Keratinocyte (primary cell): ENCODE results near the gene PSMB10. TPM values are rescaled to one million over a fixed set of nuclear protein-coding genes. Genes with fewer than 3 reads are reported as not detected.

Source experiments
- DNase-seq: peaks from one replicate; pipeline ENCODE4 v3.0.0-alpha.2; 2011; ENCODE audit warnings: low read depth, missing footprints, low spot score
- FAIRE-seq: peaks from 2 replicates; lab custom pipeline; 2011; peaks lifted over from hg19 to GRCh38; lab: Jason Lieb, UNC
- H2AFZ ChIP-seq: 2 replicates; pipeline ENCODE4 v1.6.0; 2012; ENCODE audit warnings: low read length, control low read depth, inconsistent platforms; ENCODE audit not compliant: control insufficient read depth
- H3K27ac ChIP-seq: 2 replicates; pipeline ENCODE4 v1.5.1; 2011; ENCODE audit warnings: low read length; ENCODE audit not compliant: control insufficient read depth, insufficient read depth
- H3K27me3 ChIP-seq: 3 replicates; pipeline ENCODE4 v1.6.0; 2011; ENCODE audit warnings: low read length; ENCODE audit not compliant: control insufficient read depth, insufficient read depth; ENCODE audit errors: extremely low read depth
- H3K36me3 ChIP-seq, 2 experiments: 2 replicates in 1 of 2; 3 replicates in 1 of 2; pipeline ENCODE4 v1.5.1; 2011; ENCODE audit warnings: low read length in 2 of 2, mild to moderate bottlenecking in 1 of 2; ENCODE audit not compliant: control insufficient read depth in 2 of 2, insufficient read depth in 2 of 2; ENCODE audit errors: extremely low read depth in 1 of 2
- H3K4me1 ChIP-seq: 3 replicates; pipeline ENCODE4 v1.5.1; 2011; ENCODE audit warnings: low read length; ENCODE audit not compliant: control insufficient read depth, insufficient read depth; ENCODE audit errors: extremely low read depth
- H3K4me2 ChIP-seq: 3 replicates; pipeline ENCODE4 v1.6.0; 2011; ENCODE audit warnings: low read depth, low read length; ENCODE audit not compliant: control insufficient read depth, insufficient read depth; ENCODE audit errors: extremely low read depth
- H3K4me3 ChIP-seq, 3 experiments: fragments of 200-600 bp in 1 of 3; sonication (generic) in 1 of 3; 2 replicates in 2 of 3; 3 replicates in 1 of 3; pipeline ENCODE4 v1.5.1; 2011 to 2016; ENCODE audit warnings: low read length in 3 of 3, mild to moderate bottlenecking in 3 of 3, control low read depth in 2 of 3, inconsistent platforms in 1 of 3, low read depth in 1 of 3, mixed read lengths in 1 of 3, mixed run types in 1 of 3, moderate library complexity in 1 of 3; ENCODE audit not compliant: control insufficient read depth in 2 of 3, insufficient read depth in 2 of 3; ENCODE audit errors: extremely low read depth in 1 of 3
- H3K79me2 ChIP-seq: 2 replicates; pipeline ENCODE4 v1.6.0; 2012; ENCODE audit warnings: low read length; ENCODE audit not compliant: control insufficient read depth, insufficient read depth
- H3K9ac ChIP-seq: 3 replicates; pipeline ENCODE4 v1.6.0; 2011; ENCODE audit warnings: low read length; ENCODE audit not compliant: control insufficient read depth, insufficient read depth; ENCODE audit errors: extremely low read depth
- H3K9me1 ChIP-seq: 3 replicates; pipeline ENCODE4 v1.6.0; 2011; ENCODE audit warnings: low read length; ENCODE audit not compliant: control insufficient read depth, insufficient read depth; ENCODE audit errors: extremely low read depth
- H3K9me3 ChIP-seq: 2 replicates; pipeline ENCODE4 v1.5.1; 2012; ENCODE audit warnings: low read depth, low read length; ENCODE audit not compliant: control insufficient read depth
- H4K20me1 ChIP-seq: 3 replicates; pipeline ENCODE4 v1.6.0; 2011; ENCODE audit warnings: low read length; ENCODE audit not compliant: control insufficient read depth, insufficient read depth; ENCODE audit errors: extremely low read depth
- EZH2 ChIP-seq: IDR thresholded peaks from one replicate; pipeline ENCODE4 v1.6.1; 2012; ENCODE audit warnings: inconsistent platforms, mild to moderate bottlenecking, low read length, moderate library complexity
- dilution Hi-C: fragments of 300-500 bp; cut with MboI; formaldehyde crosslinking; loops from one replicate; pipeline ENCODE4 v1.7.0; 2020; ENCODE audit warnings: low sequenced_read_pairs; ENCODE audit not compliant: extremely low pct_ligation_motif_present
- polyA plus RNA-seq, 5 experiments: library from polyadenylated mRNA; depleted of rRNA in 3 of 5; stranded (reverse) in 3 of 5; stranded (forward) in 1 of 5; unstranded in 1 of 5; fragments of >200 nt; gene quantifications; 1 replicate in 1 of 5; 2 replicates in 3 of 5; 3 replicates in 1 of 5; pipeline versions ENCODE4 v1.2.1 to v1.2.3, GENCODE V29; 2011 to 2012; ENCODE audit warnings: missing spikeins in 2 of 5, low read depth in 1 of 5, low replicate concordance in 1 of 5
- TF ChIP-seq, protein P1 (sequence below), 3 experiments: IDR thresholded peaks in 1 of 3; conservative IDR thresholded peaks in 1 of 3; optimal IDR thresholded peaks in 1 of 3; 2 replicates in 2 of 3; 3 replicates in 1 of 3; pipeline versions ENCODE3 to v1.5.1; 2011; ENCODE audit warnings: low read length in 3 of 3, mild to moderate bottlenecking in 3 of 3, moderate library complexity in 2 of 3, control low read depth in 1 of 3, inconsistent platforms in 1 of 3; ENCODE audit not compliant: insufficient read depth in 2 of 3; ENCODE audit errors: extremely low read depth in 1 of 3

The PSMB10 gene
- polyA plus RNA-seq, 1 donor (not counting 4 experiments of a cell fraction or from before 2014, with no cell fraction given): 11.1 TPM

DNA sequence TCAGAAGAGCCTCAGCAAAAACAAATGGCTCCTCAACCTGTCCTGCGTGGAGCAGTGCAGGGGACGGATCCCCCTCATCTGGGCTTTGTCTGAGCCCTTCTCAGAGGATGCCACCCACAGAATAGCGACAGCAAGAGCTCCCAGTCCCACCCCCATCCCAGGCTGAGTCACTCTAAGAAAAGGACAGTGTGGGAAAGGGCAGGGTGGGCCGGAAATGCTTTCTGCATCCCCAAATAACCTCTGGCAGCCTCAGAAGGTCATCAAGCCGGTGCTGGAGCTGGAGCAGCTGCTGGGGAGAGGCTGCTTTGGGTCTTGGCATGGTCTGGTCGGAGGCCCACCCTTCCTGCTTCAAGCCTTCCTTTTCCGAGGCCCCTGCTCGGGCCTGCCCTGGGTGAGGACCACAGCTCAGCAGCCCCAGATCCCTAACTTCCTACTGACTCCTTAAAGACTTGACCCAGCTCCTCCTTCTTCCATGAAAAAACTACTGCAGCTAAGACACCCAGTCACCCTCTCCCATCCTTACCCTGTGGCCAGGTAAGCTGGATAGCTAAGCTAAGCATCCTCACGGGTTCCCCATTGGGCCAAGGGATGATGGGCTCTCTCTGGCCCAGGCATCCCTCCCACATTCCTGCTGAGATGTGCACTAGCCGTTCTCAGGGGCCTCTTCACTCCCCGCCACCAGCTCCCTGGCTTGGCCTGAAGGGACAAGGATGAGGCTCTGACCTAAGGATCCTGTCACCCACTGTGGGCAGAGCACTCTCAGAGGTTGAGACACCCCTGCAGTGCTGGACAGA lies 23.1 kb upstream of the PSMB10 start:
- no peaks in the 10 kb centered on the region for H3K9me3 ChIP-seq
- peaks cover 9% of the 10 kb centered on the region for H3K9me1 ChIP-seq
- DNase-seq: no peak
- no peak overlapping the region for H3K27ac ChIP-seq
- dilution Hi-C loops: no loop called here
- peaks cover 29% of the 10 kb centered on the region for H3K79me2 ChIP-seq
- H3K36me3 ChIP-seq: peaks cover 40 to 58% of the 10 kb centered on the region in 2 experiments
- H3K9ac ChIP-seq: no peak overlapping the region
- H3K4me1 ChIP-seq: peaks cover 54% of the 10 kb centered on the region
- no peak overlapping the region for H3K4me3 ChIP-seq
- peak overlapping the region; percentile 3 for H3K4me2 ChIP-seq
- no peak for TF ChIP-seq EZH2
- TF ChIP-seq, protein P1, sequence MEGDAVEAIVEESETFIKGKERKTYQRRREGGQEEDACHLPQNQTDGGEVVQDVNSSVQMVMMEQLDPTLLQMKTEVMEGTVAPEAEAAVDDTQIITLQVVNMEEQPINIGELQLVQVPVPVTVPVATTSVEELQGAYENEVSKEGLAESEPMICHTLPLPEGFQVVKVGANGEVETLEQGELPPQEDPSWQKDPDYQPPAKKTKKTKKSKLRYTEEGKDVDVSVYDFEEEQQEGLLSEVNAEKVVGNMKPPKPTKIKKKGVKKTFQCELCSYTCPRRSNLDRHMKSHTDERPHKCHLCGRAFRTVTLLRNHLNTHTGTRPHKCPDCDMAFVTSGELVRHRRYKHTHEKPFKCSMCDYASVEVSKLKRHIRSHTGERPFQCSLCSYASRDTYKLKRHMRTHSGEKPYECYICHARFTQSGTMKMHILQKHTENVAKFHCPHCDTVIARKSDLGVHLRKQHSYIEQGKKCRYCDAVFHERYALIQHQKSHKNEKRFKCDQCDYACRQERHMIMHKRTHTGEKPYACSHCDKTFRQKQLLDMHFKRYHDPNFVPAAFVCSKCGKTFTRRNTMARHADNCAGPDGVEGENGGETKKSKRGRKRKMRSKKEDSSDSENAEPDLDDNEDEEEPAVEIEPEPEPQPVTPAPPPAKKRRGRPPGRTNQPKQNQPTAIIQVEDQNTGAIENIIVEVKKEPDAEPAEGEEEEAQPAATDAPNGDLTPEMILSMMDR (optimal IDR thresholded peaks at IDR 0.05 in 1 of 3, IDR thresholded peaks at IDR 0.05 in 1 of 3, conservative IDR thresholded peaks at IDR 0.05 in 1 of 3; ENCODE audit: extremely low read depth in 1 of 3, insufficient read depth in 2 of 3, low read length in 3 of 3): no peak
- no peaks in the 10 kb centered on the region for H3K27me3 ChIP-seq
- peaks cover 11% of the 10 kb centered on the region for H4K20me1 ChIP-seq
- FAIRE-seq: no peak
- no peak overlapping the region for H2AFZ ChIP-seq

- Histone ChIP-seq H3K9me1 (peaks cover 9% of the 10 kb centered on the region), H3K27ac (no peak overlapping the region), H3K79me2 (peaks cover 24% of the 10 kb centered on the region), H3K9ac (no peak overlapping the region), H3K27me3 (no peaks in the 10 kb centered on the region), H3K4me1 (peaks cover 33% of the 10 kb centered on the region), H3K4me2 (no peak overlapping the region), H3K9me3 (no peaks in the 10 kb centered on the region), H4K20me1 (peaks cover 11% of the 10 kb centered on the region), H3K4me3 (no peak overlapping the region), H2AFZ (no peak overlapping the region), H3K36me3 (peaks cover 49 to 59% of the 10 kb centered on the region in 2 experiments)
- dilution Hi-C loops: no loop called here
- DNase-seq: no peak
- TF ChIP-seq EZH2: no peak
- TF ChIP-seq, protein P1 (optimal IDR thresholded peaks at IDR 0.05 in 1 of 3, IDR thresholded peaks at IDR 0.05 in 1 of 3, conservative IDR thresholded peaks at IDR 0.05 in 1 of 3; ENCODE audit: extremely low read depth in 1 of 3, insufficient read depth in 2 of 3, low read length in 3 of 3): no peak
- FAIRE-seq: no peak
Observed at GRCh38 chr16:67957622-67958021, 21.0 kb upstream of the PSMB10 start.
